Activated T-cell treated with anti-CD3 and anti-CD28 coated beads for 4 hours (primary cell): Measurements from ENCODE around the gene HAUS3.

Experiments
- DNase-seq: peaks from one replicate; pipeline ENCODE4 v3.0.0-alpha.2; 2020

Gene HAUS3

DNA sequence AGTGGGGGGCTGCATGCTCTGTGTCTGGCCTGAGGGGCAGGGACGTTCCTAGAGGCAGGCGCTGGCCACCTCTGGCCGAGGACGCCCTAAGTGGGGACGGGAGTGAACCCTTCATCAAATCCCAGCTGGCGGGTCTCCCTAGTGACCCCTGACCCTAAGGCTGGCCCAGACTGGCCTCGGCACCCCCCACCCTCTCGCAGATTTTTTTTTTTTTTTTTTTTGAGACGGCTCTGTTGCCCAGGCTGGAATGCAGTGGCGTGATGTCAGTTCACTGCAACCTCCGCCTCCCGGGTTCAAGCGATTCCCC, 21.0 kb upstream of the HAUS3 start:
- no peak for DNase-seq

DNA sequence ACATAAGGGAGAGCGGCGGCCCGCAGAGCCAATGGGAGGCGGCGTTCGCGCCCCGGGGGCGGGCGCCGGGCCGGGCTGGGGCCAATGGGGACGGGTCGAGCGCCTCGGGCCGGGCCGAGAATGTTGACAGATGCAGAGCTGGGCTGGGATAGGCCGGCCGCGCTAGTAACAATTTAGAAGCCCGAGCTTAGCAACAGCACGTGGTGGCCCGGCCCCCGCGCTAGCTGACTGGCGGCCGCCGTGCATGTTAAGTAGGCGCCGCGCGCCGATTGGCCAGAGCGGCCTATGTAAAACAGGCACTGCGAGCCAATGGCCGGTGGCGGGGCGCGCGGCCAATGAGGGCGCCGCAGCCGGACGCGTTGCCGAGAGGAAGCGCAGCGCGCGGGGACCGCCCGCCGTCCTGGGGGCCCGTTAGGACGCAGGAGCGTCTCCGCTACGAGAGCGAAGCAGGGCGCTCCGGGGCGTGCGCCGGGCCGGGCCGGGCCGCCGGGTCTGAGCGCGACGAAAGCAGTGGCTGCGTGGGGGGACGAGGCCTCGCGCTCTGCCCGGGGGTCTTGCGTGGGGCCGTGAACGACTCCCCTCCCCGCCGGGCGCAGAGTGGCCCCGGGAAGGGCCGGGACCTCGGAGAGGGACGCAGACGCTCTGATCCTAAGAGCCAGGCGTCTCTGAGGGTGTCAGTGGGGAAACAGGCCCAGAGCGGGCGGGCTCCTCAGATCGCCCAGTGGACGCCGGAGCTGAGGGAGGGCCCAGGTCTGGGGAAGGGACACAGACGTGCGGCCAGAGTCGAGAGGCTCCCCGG, 20.4 kb upstream of the HAUS3 start:
- DNase-seq: peak; percentile 90

DNA sequence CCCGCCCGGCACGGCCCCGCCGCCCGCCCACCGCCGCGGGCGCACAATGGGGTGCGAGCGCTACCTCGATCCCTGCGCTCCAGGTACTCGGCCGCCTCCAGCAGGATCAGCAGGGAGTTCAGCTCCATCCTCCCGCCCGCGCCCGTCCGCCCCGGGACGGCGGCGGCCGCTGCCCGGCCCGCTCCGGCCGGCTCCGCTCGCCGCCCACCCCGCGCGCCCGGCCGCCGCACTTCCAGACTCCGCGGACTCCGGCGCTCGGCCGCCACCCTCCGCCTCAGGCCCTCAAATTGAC, 19.9 kb upstream of the HAUS3 start, which contains the start of gene MXD4:
TSS of gene MXD4 (minus strand) at position 257 of the 292 bp plus-strand sequence. CDS start at position 128, 129 bp downstream.
- DNase-seq: no peak

DNA sequence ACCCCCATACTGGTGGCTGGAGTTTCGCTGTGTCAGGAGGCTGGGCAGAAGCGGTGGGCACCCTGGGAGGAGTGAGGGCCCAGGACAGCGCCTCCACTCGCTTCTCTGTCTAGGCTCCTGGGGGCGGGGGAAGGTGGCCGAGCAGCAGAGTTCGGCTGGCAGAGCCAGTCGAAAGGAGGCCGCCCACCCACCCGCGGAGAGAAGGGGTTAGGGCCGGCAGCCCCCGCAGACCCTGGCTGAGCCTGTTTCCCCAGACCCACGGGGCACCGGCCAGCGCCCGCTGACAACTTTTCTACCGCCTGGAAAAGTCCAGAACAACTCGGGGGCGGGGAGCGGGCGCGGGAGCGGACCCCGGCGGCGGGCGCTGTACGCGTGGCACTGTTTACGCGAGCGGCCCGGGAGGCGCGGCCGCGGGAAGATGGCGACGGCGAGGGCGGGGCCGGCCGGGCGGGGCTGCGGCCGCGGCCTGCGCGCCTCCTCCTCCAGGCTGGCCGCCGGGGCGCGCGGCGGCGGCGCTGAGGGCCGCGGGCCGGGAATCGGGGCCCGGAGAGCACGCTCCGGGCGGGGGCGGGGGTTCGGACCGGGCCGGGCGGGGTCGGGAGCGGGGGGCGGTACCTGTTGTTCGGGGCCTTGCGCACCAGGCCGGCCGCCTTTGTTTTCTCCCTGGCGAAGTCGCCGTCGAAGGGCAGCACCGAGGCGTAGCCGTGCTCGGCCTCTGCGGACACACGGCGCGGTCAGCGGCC, 19.4 kb upstream of the HAUS3 start:
- no peak for DNase-seq

DNA sequence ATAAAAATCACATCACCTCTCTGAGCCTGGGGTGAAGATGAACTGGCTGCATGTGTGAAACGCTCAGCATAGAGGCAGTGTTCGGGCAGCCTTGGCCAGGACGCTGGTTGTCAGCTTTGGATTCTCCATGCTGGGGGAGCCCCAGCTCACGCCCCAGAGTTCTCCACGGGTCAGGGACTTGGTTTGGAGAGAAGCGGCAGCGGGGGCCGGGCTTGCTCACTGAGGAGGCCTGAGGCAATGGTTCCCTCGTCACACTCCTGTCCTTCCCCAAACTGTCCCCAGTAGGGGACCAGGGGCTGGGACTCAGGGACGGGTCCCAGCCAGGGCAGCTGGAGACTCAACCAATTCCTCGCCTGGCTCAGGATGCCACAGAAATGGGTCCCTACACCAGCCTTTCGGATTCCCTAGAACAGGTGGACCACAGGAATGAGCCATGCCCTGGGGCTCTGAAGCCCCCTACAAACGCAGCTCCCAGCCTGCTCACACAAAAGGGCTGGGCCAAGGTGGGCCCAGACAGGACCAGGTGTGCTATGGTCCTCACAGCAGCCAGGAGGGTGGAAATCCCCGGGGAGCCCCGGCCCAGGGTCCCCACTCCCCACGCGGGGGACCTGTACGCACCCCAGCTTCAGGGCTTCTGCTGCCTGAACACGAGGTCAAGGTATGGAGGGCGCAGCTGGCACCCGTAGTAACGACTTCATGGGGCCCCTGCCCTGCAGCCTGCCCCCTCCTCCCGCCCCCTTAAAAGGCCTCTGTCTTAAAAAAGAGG, 18.6 kb upstream of the HAUS3 start:
- no peak for DNase-seq

DNA sequence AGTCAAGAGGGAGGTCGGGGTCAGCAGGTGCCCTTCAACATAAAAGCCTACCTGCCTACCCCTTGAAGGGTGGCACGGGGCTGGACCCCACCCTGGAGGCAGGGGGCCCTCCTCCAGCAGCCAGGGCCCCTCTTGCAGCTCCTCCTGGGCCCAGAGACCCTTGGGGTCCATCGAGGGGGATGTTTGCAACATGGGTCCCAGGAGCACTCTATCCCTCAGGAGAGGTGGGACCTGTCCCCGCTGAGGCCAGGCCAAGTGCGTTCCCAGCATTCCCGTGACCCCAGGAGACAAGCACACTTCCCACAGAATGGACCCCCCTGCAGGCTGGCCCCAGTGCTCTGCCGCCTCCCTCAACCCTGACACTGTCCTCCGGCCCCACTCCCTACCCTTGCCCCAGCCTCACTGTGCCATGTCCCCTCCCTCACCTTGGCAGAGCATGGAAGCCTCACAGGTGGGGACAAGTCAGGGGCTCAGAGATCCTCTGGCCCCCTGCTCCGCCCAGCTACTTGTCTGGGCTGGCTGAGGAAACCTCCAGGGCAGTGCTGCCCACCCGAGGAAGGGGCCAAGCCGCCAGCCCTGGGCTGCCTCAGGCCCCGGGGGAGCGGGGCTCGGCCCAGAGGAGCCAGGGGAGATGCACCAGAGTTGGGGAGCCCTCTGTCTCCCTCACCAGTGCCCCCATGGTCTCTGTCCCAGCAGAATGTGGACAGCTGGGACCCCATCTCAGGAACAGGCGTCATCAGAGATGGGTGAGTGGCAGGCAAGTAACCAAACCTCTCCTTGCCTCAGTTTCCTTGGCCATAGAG, 17.8 kb upstream of the HAUS3 start:
- no peak for DNase-seq

DNA sequence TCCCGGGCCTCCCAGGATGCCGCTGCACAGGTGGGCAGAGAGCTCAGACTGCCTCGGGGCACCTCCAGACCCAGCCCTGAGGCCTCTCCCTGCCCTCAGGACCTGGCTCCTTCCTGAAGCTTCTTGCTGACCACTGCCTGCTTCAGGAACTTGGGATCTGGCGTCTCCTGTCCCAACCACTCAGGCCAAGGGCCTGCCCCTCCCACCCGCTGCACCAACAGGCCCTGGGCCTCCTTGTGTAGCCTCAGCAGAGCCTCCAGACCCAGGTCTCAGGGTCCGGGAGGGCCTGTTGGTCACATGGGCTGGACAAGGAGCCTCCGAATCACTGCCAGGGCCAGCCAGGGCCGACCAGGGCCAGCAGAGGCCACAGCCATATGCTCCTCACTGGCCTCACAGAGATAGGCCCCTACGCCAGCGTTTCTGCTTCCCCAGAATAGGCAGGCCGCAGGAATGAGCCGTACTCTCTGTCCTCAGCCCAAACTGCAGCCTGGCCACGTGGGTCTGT, 17.2 kb upstream of the HAUS3 start:
- DNase-seq: no peak

DNA sequence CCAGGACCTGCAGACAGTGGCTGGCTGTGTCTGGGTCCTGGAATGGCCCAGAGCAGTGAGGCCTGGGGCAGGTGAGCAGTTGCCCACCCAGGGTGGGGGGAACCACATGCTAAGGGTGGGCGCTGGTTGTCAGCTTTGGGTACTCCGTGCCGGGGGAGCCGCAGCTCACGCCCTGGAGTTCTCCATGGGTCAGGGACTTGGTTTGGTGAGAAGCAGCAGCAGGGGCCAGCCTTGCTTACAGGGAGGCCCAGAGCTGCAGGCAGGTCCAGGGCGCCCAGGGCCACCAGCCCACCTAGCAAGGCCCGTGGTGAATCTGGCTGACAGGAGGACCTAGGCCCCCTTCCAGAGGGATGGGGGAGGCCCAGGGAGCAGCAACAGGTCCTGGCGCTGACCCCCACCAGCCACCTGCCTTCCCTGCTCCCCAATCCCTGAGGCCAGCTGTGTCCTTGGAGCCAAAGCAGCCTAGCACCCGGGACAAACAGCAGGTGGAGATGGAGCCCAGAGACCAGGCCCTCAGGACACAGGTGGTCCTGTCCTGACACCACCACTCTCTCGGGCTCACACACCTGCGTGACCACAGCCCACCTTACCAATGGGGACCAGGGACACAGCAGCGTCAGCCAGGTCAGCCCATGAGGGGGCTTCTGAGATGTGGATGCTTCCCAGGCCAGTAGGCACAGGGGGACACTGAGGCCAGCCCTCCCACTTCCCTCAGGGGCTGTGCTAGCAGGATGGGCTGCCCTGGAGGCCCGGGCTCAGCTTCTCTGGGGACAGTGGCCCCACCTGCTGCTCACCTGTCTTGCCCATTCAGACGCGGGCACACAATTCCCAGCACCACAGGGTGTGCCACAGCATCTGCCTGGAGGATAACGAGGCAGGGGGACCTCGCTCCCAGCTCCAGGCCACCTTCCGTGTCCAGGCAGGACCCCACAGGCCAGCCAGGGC, 16.4 kb upstream of the HAUS3 start:
- DNase-seq: no peak

DNA sequence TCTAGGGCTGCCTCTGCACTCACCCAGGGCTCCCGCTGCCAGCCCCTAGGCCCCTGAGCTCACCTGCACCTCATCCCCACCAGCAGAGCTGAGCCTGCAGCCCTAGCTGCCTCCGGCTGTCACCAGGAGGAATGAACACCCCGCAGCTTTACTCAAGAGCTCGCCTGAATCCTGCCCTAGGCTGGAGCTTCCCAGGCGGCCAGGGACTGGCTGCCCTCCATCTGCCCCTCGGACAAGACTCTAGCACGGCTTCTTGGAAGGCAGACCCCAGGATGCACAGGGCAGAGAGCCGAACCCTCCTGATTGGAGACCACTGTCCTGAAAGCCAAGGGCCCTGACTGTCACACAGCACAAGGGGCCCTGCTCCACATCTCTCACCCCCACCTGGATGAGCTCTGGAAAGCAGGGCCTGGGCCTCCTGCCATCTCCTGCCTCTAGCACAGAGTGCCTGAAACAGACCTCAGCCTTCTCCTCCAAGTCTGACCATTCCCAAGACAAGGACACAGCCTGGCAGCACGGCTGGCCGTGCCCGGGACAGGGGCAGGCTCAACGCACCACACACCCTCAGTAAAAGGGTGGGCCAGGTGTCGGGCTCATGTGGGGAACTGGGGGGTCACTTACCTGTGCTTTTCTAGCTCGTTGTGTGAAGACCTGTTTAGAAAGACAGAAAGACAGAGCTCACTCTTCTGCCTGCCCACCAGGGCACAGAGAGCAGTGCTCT, 15.6 kb upstream of the HAUS3 start:
- no peak for DNase-seq

DNA sequence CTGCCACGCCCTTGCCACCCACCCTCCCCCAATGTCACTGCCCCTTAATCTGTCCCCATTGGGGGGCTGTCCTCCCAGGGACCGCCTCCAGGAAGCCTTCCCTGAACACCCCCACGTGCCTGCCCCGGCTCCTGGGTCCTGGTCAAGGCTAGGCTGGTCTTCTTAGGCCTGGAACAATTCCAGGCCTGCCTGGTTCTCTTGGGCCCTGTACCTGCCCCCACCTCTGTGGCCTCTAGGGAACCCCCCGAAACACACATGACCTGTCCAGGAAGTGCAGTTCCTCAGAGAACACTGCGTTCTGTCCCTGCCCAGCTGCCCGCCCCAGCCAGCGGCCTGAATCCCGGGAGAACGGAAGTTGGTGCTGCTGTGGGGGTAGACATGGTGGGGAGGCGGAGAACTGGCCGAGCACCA, 14.9 kb upstream of the HAUS3 start:
- DNase-seq: no peak

DNA sequence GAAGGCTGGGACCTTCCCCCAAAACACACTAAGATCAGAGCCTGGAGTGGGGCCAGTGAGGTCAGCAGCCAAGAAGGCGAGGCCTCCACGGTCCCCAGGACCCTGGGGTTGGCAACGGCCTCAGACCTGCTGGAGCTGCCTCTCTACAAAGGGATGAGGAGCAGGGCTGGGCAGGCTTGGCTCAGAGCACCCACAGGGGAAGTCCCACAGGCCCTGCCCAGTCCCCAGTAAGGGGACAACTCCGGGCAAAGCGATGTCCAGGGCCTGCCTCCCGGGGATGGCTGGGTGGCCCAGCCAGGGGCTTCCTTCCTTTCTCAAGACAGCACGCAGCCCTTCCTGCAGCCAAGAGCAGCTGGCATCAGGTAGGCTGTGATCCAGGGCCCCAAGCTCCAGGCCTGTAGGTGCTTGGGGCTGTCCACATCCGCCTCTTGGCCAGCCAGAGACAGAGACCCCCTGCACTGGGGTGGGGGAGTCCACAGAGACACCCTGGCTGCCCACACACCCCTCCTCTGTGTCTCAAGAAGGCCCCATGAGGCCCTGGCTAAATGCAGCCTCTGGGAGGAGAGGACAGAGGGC, 14.3 kb upstream of the HAUS3 start:
- no peak for DNase-seq

DNA sequence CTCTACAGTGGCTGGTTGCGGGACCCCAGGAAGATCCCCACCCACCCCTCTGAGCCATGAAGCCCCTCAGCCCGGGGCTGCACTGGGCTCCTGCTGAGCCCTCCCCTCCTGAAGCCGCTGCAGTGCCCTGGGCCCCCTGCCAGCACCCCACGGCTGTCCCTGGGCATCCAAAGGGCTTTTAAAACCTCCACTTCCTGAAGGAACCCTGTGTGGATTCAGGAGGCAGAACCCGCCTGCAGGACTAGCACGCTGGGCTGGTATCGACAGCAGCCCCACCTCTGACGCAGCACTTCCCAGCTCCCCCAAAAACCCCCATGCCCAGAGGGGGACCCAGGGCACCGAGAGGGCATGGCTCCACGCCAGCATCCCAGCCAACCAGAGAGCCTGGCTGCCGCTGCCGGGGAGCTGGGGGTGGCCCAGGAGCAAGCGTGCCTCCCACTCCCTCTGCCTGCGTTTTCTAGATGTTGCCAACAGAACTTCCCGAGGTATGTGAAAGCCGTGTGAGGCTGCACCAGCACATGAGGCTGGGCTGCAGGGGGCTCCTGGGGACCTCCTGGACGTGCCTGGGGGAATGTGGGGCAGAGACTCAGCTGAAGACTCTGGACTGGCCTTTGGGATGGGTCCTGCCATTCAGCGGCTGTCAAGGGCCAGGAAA, 13.7 kb upstream of the HAUS3 start:
- DNase-seq: no peak

DNA sequence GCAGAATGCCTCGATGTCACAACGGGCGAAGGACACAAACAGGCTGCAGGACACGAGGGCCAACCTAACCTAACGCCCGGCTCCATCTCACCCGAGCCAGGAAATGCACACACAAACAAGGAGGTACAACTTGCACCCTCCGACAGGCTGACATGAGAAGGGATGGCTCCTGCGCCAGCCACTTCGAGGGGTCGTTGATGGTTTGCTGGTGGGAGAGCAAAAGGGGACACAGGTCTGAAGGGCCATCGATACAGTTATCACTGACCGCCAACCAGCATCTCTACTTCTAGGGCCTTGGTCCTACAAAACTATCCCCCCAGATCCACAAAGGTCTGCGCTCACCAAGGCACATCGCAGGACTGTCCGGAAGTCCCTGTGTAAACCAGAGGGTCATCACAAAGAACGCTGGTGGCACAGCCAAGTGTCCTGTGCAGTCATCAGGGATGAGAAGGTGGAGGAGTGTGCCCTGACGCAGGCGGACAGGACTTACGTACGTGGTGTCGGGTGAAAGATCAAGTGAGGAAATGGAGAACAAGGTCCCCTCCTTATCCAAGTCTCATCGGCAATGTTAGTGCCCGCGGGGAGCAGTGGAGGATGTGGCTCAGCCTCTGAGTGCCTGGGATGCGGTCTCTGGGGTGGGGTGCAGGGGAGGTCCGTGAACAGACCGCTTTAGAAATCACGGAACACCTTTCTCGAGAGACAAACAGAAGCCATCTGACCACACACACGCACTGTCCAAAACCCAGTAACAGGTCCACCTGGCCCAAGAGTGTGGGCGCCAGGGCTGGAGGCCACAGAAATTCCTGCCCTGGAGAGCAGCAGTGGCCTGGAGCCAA, 13.0 kb upstream of the HAUS3 start:
- DNase-seq: no peak

DNA sequence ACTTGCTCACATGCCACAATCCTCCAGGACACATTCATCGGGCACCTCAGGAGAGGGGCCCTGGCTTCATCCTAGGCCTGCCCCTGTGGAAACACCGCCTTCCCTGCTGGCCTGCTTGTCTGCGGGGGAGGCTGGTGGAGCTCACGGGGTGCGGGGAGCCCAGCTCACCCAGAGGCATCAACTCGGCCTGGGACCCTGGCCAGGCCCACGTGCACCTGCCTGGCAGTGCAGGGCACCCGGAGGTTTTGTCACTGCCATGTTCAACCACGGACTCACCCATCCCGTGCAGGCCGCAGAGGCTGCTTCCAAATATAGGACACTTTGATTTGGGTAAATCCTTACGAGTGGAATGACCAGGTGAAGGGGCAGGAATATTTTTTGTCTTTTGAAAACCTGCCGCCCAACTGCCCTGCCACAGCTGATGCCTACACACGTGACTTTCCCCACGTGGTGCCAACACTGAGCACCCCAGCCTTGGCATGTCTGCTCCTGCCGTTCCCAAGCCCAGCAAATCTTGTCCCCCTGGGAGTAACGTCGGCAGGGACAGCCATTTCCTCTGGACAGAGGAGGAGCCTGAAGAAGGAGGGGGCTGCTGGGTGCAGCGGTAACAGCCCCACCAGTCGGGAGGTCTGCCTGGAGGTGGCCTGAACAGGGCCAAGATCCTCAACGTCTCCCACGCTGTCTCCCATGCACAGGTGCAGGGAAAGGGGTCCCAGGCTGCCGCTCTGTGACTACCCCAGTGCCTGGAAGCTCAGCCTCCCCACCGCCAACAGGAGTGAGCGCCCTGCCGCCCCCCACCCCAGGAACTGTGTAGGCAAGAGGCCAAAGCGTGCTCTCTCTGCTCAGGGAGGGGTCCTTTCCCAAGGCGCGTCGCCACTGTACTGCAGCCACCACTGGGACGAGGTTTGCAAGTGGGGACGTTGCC, 11.5 kb upstream of the HAUS3 start:
- no peak for DNase-seq

DNA sequence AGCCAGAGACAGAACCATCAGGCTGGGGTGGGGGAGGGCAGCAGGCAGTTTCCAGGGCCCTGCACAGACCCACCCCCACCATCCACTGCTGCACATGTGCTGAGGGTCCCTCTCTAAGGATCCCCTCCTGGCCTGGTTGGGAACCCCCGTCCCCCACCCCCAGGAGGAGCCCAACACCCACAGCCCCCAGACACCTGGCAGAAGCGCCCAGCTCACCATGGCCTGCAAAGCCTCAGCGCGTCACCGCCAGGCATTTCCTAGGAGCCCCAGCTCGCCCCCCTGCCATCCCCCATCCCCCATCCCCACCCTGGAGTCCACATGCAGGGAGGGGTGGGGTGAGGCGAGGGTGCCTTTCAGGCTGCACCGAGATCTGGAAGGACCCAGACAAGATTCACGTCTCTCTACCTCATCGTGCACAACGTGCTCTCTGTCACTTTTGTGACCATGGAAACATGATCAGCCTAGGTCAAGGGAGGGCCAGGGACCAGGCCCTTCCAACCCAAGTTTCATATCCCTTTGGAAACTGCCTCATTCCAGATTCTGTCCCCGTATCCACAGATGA, 10.7 kb upstream of the HAUS3 start:
- no peak for DNase-seq

DNA sequence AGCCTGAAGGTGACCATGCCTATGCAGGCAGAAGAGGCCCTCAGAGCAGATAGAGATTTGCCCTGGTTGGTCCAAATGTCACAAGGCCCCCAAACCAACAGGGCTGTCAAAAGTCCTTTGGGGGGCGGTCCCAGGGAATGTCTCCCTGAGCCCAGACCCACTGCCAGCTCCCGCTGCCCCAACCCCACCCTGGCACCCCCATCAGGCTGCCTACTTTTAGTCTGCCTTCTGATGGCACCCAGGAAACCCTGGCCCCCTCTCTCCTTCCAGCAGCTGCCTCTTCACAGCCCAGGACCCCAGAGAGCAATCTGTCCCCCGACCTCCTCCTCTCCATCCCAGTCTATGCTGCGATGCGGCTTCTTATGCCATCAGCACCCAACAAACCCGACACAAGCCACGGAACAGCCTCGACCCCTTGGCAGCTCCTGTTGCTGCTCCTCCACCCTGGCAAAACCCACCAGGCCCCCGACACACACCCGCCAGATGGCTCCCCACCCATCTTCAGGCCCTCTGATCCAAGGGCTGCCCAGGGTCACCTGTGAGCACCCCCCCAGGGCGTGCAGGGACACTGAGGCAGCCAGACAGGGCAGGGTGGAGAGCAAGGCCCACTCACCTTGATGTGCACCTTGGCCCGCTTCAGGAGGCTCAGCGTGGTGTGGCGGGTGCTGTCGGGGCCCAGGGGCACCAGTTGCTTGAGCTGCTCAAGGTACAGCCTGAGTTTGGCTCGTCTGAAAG, 10.0 kb upstream of the HAUS3 start:
- DNase-seq: no peak
